Measurements from ENCODE around the gene DGUOK. TPM values are rescaled to one million over a fixed set of nuclear protein-coding genes. Genes with fewer than 3 reads are reported as not detected.
"Not testable (repeated sequence)": the region's sequence is repeated elsewhere in the genome, so short reads cannot be mapped to it uniquely, and the experiment has no call there.

Gene DGUOK
- polyA plus RNA-seq, 1 donor from 2014 or later, result 168 TPM

GRCh38 chr2:73887596-73888353 is 38.9 kb upstream of the DGUOK start:
- not testable (repeated sequence) for H3K9me2 ChIP-seq (ENCODE audit: insufficient read depth, low read length); H3K9ac ChIP-seq (ENCODE audit: low read length); H3K36me3 ChIP-seq (ENCODE audit: insufficient read depth, low read length); H2AFZ ChIP-seq (ENCODE audit: low read depth, low read length); H4K20me1 ChIP-seq (ENCODE audit: insufficient read depth); H3K79me2 ChIP-seq (replicated peaks; ENCODE audit: insufficient read depth, low read length); H3K27me3 ChIP-seq (ENCODE audit: insufficient read depth, low read depth, low read length); H3F3A ChIP-seq (ENCODE audit: insufficient read depth, low read length, poor library complexity, severe bottlenecking); H3K27ac ChIP-seq (ENCODE audit: low read length); H3K9me3 ChIP-seq (ENCODE audit: low read length); H3K4me3 ChIP-seq (ENCODE audit: low read length); H3K4me2 ChIP-seq (ENCODE audit: low read length)

- Histone ChIP-seq H3F3A (ENCODE audit: insufficient read depth, low read length, poor library complexity, severe bottlenecking) (no peaks in the 10 kb centered on the region), H3K4me2 (ENCODE audit: low read length) (no peak overlapping the region), H3K27me3 (ENCODE audit: insufficient read depth, low read depth, low read length) (no peaks in the 10 kb centered on the region), H3K9me2 (ENCODE audit: insufficient read depth, low read length) (no peaks in the 10 kb centered on the region), H3K4me3 (ENCODE audit: low read length) (no peak overlapping the region), H2AFZ (ENCODE audit: low read depth, low read length) (no peak overlapping the region), H3K27ac (ENCODE audit: low read length) (no peak overlapping the region), H3K9ac (ENCODE audit: low read length) (no peak overlapping the region), H3K36me3 (ENCODE audit: insufficient read depth, low read length) (no peaks in the 10 kb centered on the region), H3K9me3 (ENCODE audit: low read length) (no peaks in the 10 kb centered on the region), H3K79me2 (replicated peaks; ENCODE audit: insufficient read depth, low read length) (no peaks in the 10 kb centered on the region), H4K20me1 (ENCODE audit: insufficient read depth) (no peaks in the 10 kb centered on the region)
- no peak for TF ChIP-seq CTCF (IDR thresholded peaks at IDR 0.05; ENCODE audit: poor library complexity, severe bottlenecking)
- TF ChIP-seq RAD21 (conservative IDR thresholded peaks at IDR 0.05), result no peak
- TF ChIP-seq POLR2AphosphoS5 (IDR thresholded peaks at IDR 0.05), result no peak
- no peak for TF ChIP-seq SMC3 (conservative IDR thresholded peaks at IDR 0.05; ENCODE audit: poor library complexity)
- TF ChIP-seq EP300 (conservative IDR thresholded peaks at IDR 0.05; ENCODE audit: poor library complexity, severe bottlenecking), result no peak
- no peak for TF ChIP-seq TAF1 (IDR thresholded peaks at IDR 0.05; ENCODE audit: low read depth)
- no peak for TF ChIP-seq MXI1 (conservative IDR thresholded peaks at IDR 0.05; ENCODE audit: poor library complexity, severe bottlenecking)
- TF ChIP-seq REST (IDR thresholded peaks at IDR 0.05; ENCODE audit: borderline replicate concordance), result no peak
- TF ChIP-seq EZH2 (IDR thresholded peaks at IDR 0.05; ENCODE audit: borderline replicate concordance, insufficient read depth, low read length, poor library complexity, severe bottlenecking), result no peak
Observed at GRCh38 chr2:73888388-73888787, 38.3 kb upstream of the DGUOK start.

Data from neural cell (in vitro differentiated cells).